Liver (tissue), 3 donors: ENCODE results near the gene ST6GALNAC3.

Source experiments
- ATF3 ChIP-seq: IDR thresholded peaks from 2 replicates; pipeline ENCODE4 v1.6.1; 2016; ENCODE audit warnings: antibody characterized with exemption
- CTCF ChIP-seq: fragments of 150-350 bp; IDR thresholded peaks from 2 replicates; pipeline ENCODE4 v1.5.1; 2017; ENCODE audit warnings: improper control_type of control experiment, low read depth, low read length; ENCODE audit not compliant: missing input control
- RAD21 ChIP-seq, 2 donors: IDR thresholded peaks; 2 replicates each; pipeline ENCODE4 v1.6.1; 2016; ENCODE audit warnings: antibody characterized with exemption in 2 of 2, mild to moderate bottlenecking in 2 of 2
- TAF1 ChIP-seq: conservative IDR thresholded peaks from 2 replicates; pipeline ENCODE4 v1.6.1; 2016; ENCODE audit warnings: antibody characterized with exemption, mild to moderate bottlenecking
- donor health status: healthy.
- donor health status: healthy.

GRCh38 chr1:76507376-76507775 lies 432.8 kb downstream of the ST6GALNAC3 start:
- TF ChIP-seq CTCF (no peak), ATF3 (no peak), TAF1 (no peak), RAD21 (IDR thresholded peaks at IDR 0.05) (no peak)
